Motor neuron (in vitro differentiated cells): Measurements from ENCODE around the gene IL17B. TPM values are rescaled to one million over a fixed set of nuclear protein-coding genes. Genes with fewer than 3 reads are reported as not detected.
A peak's percentile ranks its signal among the peaks of the same experiment; 100 is the strongest.

Source experiments
- ATAC-seq, 8 experiments: fragments of 200-7000 bp; cut with Tn5 transposase; replicated peaks in 6 of 8; 2 replicates each; pipeline ENCODE4 v1.8.0; 2021; ENCODE audit warnings: mild to moderate bottlenecking in 8 of 8, moderate library complexity in 8 of 8
- H3K27ac ChIP-seq, 2 donors: fragments of 250-450 bp; sonication (Bioruptor Pico); 2 replicates each; pipeline ENCODE4 v1.9.0; 2021; ENCODE audit warnings: antibody characterized with exemption in 2 of 2, mild to moderate bottlenecking in 2 of 2, moderate library complexity in 1 of 2
- H3K4me1 ChIP-seq, 2 donors: fragments of 250-450 bp; sonication (Bioruptor Pico); replicated peaks in 1 of 2; 2 replicates each; pipeline ENCODE4 v1.6.1; 2021; ENCODE audit warnings: antibody characterized with exemption in 2 of 2, mild to moderate bottlenecking in 2 of 2, moderate library complexity in 1 of 2
- H3K4me3 ChIP-seq, 5 donors: fragments of 250-450 bp; sonication (Bioruptor Pico); 2 replicates each; pipeline ENCODE4 v1.9.0; 2021; ENCODE audit warnings: antibody characterized with exemption in 5 of 5, mild to moderate bottlenecking in 5 of 5, moderate library complexity in 4 of 5
- WGBS, 10 experiments: fragments of 450-650 bp; shearing (Covaris generic); methylation state at CpG; one replicate each; pipeline ENCODE4 v1.0.0; 2022; 5-methylcytosine and 5-hydroxymethylcytosine counted together
- in situ Hi-C, 9 experiments: fragments of 400-800 bp; cut with MboI; loops; one replicate each; pipeline ENCODE4 v1.15.0; 2021; ENCODE audit warnings: low sequenced_read_pairs in 9 of 9, low pct_unique_long_range_greater_than_20kb in 2 of 9; ENCODE audit not compliant: unreplicated experiment in 9 of 9
- total RNA-seq, 8 experiments: library from RNA; unstranded; fragments of 300-600 nt; gene quantifications; 2 replicates each; pipeline versions ENCODE4 v1.2.3 to v1.2.4, GENCODE V29; 2022

The IL17B gene
- total RNA-seq, 8 experiments from 2014 or later, result 0.33 to 1.1 TPM; not detected in 6

GRCh38 chr5:149420545-149421371 lies 41.7 kb upstream of the IL17B start:
- in situ Hi-C loops, result no loop called here
- ATAC-seq, result peak in 3 of 8 experiments; percentile 21 to 70 (median 40)
- H3K4me1 ChIP-seq, result peaks cover 37 to 51% of the 10 kb centered on the region in 2 donors
- H3K4me3 ChIP-seq, result no peak overlapping the region
- 21 to 100% (median 73%) methylated on average over 1 to 8 of the region's 18 CpGs; no CpG with 5 or more reads in 3 of the 10 experiments for WGBS, 10 experiments
- peak overlapping the region in 1 of 2 donors; percentile 21 for H3K27ac ChIP-seq

- Histone ChIP-seq H3K4me3 (no peak overlapping the region), H3K27ac (peak overlapping the region in 1 of 2 donors; percentile 14), H3K4me1 (peaks cover 38 to 55% of the 10 kb centered on the region in 2 donors)
- WGBS, 10 experiments, result 39 to 86% (median 58%) methylated on average over 1 to 5 of the region's 13 CpGs; no CpG with 5 or more reads in 4 of the 10 experiments
- ATAC-seq, result no peak
- in situ Hi-C loops, result no loop called here
Observed at GRCh38 chr5:149419859-149420544, 40.9 kb upstream of the IL17B start.

GRCh38 chr5:149419532-149419858 lies 40.4 kb upstream of the IL17B start:
- Histone ChIP-seq H3K4me3 (no peak overlapping the region), H3K27ac (no peak overlapping the region), H3K4me1 (peaks cover 43 to 61% of the 10 kb centered on the region in 2 donors)
- in situ Hi-C loops, result no loop called here
- ATAC-seq, result no peak
- WGBS, 10 experiments, result 71 to 100% (median 85%) methylated on average over 1 to 3 of the region's 3 CpGs; no CpG with 5 or more reads in 4 of the 10 experiments

GRCh38 chr5:149418910-149419531 lies 39.9 kb upstream of the IL17B start:
- WGBS, 10 experiments, result 55 to 100% (median 90%) methylated on average over 1 to 5 of the region's 6 CpGs; no CpG with 5 or more reads in 2 of the 10 experiments
- Histone ChIP-seq H3K4me3 (no peak overlapping the region), H3K4me1 (peaks cover 42 to 61% of the 10 kb centered on the region in 2 donors), H3K27ac (no peak overlapping the region)
- no peak for ATAC-seq
- in situ Hi-C loops, result no loop called here

- in situ Hi-C loops, result no loop called here
- ATAC-seq, result no peak
Observed at GRCh38 chr5:149417711-149418368, 38.7 kb upstream of the IL17B start.

GRCh38 chr5:149416987-149417710 lies 38.1 kb upstream of the IL17B start:
- H3K4me1 ChIP-seq, result peaks cover 25 to 44% of the 10 kb centered on the region in 2 donors
- 15 to 70% (median 56%) methylated on average over 3 to 8 of the region's 8 CpGs; no CpG with 5 or more reads in 1 of the 10 experiments for WGBS, 10 experiments
- in situ Hi-C loops, result no loop called here

More at GRCh38 chr5:149417711-149418368, 38.7 kb upstream of the IL17B start:
- Histone ChIP-seq H3K4me3 (no peak overlapping the region), H3K4me1 (peaks cover 30 to 49% of the 10 kb centered on the region in 2 donors), H3K27ac (no peak overlapping the region)
- 0 to 100% (median 51%) methylated on average over 1 to 6 of the region's 9 CpGs; no CpG with 5 or more reads in 3 of the 10 experiments for WGBS, 10 experiments

GRCh38 chr5:149415066-149415967 lies 36.2 kb upstream of the IL17B start:
- in situ Hi-C loops, result no loop called here
- WGBS, 10 experiments, result 50 to 95% (median 86%) methylated on average over 1 to 5 of the region's 10 CpGs; no CpG with 5 or more reads in 3 of the 10 experiments

More at GRCh38 chr5:149416987-149417710, 38.1 kb upstream of the IL17B start:
- peak in 5 of 8 experiments; percentile 14 to 29 (median 17) for ATAC-seq
- Histone ChIP-seq H3K27ac (peak overlapping the region in 1 of 2 donors; percentile 9), H3K4me3 (no peak overlapping the region)

GRCh38 chr5:149414405-149415065 lies 35.4 kb upstream of the IL17B start:
- Histone ChIP-seq H3K4me3 (no peak overlapping the region), H3K4me1 (peaks cover 9 to 20% of the 10 kb centered on the region in 2 donors), H3K27ac (peak overlapping the region in 1 of 2 donors; percentile 34)
- 13 to 100% (median 64%) methylated on average over 1 to 6 of the region's 7 CpGs; no CpG with 5 or more reads in 4 of the 10 experiments for WGBS, 10 experiments
- ATAC-seq, result peak in 5 of 8 experiments; percentile 48 to 73 (median 73)
- in situ Hi-C loops, result no loop called here

More at GRCh38 chr5:149415066-149415967, 36.2 kb upstream of the IL17B start:
- Histone ChIP-seq H3K27ac (peak overlapping the region in 1 of 2 donors; percentile 34), H3K4me1 (peaks cover 15 to 27% of the 10 kb centered on the region in 2 donors), H3K4me3 (no peak overlapping the region)
- peak in 5 of 8 experiments; percentile 16 to 58 (median 37) for ATAC-seq

- 0 to 100% (median 96%) methylated on average over 1 to 15 of the region's 16 CpGs; no CpG with 5 or more reads in 1 of the 10 experiments for WGBS, 10 experiments
- Histone ChIP-seq H3K4me1 (peaks cover 9 to 20% of the 10 kb centered on the region in 2 donors), H3K27ac (no peak overlapping the region), H3K4me3 (no peak overlapping the region)
- no peak for ATAC-seq
- in situ Hi-C loops, result no loop called here
Observed at GRCh38 chr5:149413477-149414210, 34.6 kb upstream of the IL17B start.

GRCh38 chr5:149412783-149413476 lies 33.8 kb upstream of the IL17B start:
- 75 to 100% (median 94%) methylated on average over 1 to 7 of the region's 8 CpGs; no CpG with 5 or more reads in 2 of the 10 experiments for WGBS, 10 experiments
- Histone ChIP-seq H3K4me1 (peaks cover 9 to 20% of the 10 kb centered on the region in 2 donors), H3K27ac (no peak overlapping the region), H3K4me3 (no peak overlapping the region)
- in situ Hi-C loops, result no loop called here
- ATAC-seq, result peak in 7 of 8 experiments; percentile 12 to 65 (median 51)
